Measurements from ENCODE around the gene ZNF516. TPM values are rescaled to one million over a fixed set of nuclear protein-coding genes. Genes with fewer than 3 reads are reported as not detected.

ZNF516 gene
- total and polyA plus RNA-seq, 10 of the 15 experiments (the other 5 are each of a cell fraction or from before 2014, with no cell fraction given): 2.0 to 32.0 (median 8.3) TPM

- peak; percentile 72 for TF ChIP-seq BCL3 (IDR thresholded peaks at IDR 0.05; ENCODE audit: borderline replicate concordance, insufficient read depth, low read depth, low read length, poor library complexity, severe bottlenecking)
- TF ChIP-seq SIN3A (IDR thresholded peaks at IDR 0.05; ENCODE audit: low read depth, low read length): no peak
- no peak for TF ChIP-seq ZBTB33 (IDR thresholded peaks at IDR 0.05)
- no peak for TF ChIP-seq E4F1 (IDR thresholded peaks at IDR 0.05; ENCODE audit: borderline replicate concordance, partially characterized antibody)
- TF ChIP-seq HDAC6 (IDR thresholded peaks at IDR 0.05; ENCODE audit: unreplicated experiment): no peak
- TF ChIP-seq CEBPZ (IDR thresholded peaks at IDR 0.05; ENCODE audit: low read depth, low read length): no peak
- peak; percentile 47; the same call in 1 of the 2 replicates for TF ChIP-seq PKNOX1 (IDR thresholded peaks at IDR 0.05)
- no peak for TF ChIP-seq NFYA (IDR thresholded peaks at IDR 0.05; ENCODE audit: borderline replicate concordance, low read depth, low read length)
- TF ChIP-seq TCF12 (IDR thresholded peaks at IDR 0.05; ENCODE audit: low read depth, low read length): no peak; the same call in 1 of the 2 replicates
- TF ChIP-seq CBFB (IDR thresholded peaks at IDR 0.05; ENCODE audit: low read depth): no peak
- TF ChIP-seq RAD51 (IDR thresholded peaks at IDR 0.05): 0 out of 2 replicates have a peak, but pooled peaks have one; percentile 34
- peak; percentile 26 for TF ChIP-seq RELA (IDR thresholded peaks at IDR 0.05; ENCODE audit: borderline replicate concordance, partially characterized antibody)
- no peak for TF ChIP-seq RBBP5 (conservative IDR thresholded peaks at IDR 0.05)
- no peak for TF ChIP-seq FOS (IDR thresholded peaks at IDR 0.05; ENCODE audit: borderline replicate concordance, extremely low read depth, insufficient read length)
- TF ChIP-seq CBX3 (IDR thresholded peaks at IDR 0.05; ENCODE audit: borderline replicate concordance, low read depth): no peak
- TF ChIP-seq CTCF (IDR thresholded peaks at IDR 0.05 in 2 of 3, conservative IDR thresholded peaks at IDR 0.05 in 1 of 3; ENCODE audit: control insufficient read depth in 2 of 3, extremely low read depth in 1 of 3, insufficient read depth in 1 of 3, low read depth in 3 of 3, low read length in 3 of 3): no peak
Observed at GRCh38 chr18:76499637-76500340, 4.7 kb upstream of the ZNF516 start (continued).

Measured in GM12878 (cell line).